ENCODE results near the gene UPF1.

The UPF1 gene

DNA sequence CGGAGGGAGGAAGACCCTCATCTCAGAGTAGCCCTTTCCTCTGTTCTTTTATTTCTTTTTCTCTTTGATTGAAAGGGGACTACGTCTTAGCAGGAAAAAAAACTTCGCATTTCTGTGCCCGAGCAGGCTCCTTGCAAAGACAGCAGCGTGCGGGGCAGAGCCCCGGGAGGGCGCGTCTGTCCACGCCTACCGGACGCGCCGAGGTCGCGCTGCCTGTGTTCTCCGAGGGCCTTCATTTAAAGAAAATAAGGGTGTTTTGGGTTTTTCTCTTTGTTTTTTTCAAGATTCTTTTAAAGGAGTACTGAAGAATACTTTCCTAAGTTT is 35.0 kb downstream of the UPF1 start:
- no peak overlapping the region for H2AFZ ChIP-seq (ENCODE audit: low read length)
- H3K27ac ChIP-seq (ENCODE audit: low read length) = no peak overlapping the region
- H3K4me1 ChIP-seq (ENCODE audit: low read length) = peaks cover 2% of the 10 kb centered on the region
- no peaks in the 10 kb centered on the region for H4K20me1 ChIP-seq (ENCODE audit: insufficient read depth, low read length)
- H3K4me3 ChIP-seq (ENCODE audit: low read length) = no peak overlapping the region
- H3K9me3 ChIP-seq (replicated peaks; ENCODE audit: insufficient read depth, low read length) = no peaks in the 10 kb centered on the region
- no peaks in the 10 kb centered on the region for H3K27me3 ChIP-seq (replicated peaks; ENCODE audit: insufficient read depth, low read length)
- H3K79me2 ChIP-seq (ENCODE audit: low read length) = peaks cover 20% of the 10 kb centered on the region; the same call in 1 of the 2 replicates
- no peaks in the 10 kb centered on the region for H3K9me2 ChIP-seq (replicated peaks; ENCODE audit: insufficient read depth, low read length)
- no peak for TF ChIP-seq EZH2phosphoT487 (IDR thresholded peaks at IDR 0.05; ENCODE audit: low read length)
- TF ChIP-seq, protein P1, sequence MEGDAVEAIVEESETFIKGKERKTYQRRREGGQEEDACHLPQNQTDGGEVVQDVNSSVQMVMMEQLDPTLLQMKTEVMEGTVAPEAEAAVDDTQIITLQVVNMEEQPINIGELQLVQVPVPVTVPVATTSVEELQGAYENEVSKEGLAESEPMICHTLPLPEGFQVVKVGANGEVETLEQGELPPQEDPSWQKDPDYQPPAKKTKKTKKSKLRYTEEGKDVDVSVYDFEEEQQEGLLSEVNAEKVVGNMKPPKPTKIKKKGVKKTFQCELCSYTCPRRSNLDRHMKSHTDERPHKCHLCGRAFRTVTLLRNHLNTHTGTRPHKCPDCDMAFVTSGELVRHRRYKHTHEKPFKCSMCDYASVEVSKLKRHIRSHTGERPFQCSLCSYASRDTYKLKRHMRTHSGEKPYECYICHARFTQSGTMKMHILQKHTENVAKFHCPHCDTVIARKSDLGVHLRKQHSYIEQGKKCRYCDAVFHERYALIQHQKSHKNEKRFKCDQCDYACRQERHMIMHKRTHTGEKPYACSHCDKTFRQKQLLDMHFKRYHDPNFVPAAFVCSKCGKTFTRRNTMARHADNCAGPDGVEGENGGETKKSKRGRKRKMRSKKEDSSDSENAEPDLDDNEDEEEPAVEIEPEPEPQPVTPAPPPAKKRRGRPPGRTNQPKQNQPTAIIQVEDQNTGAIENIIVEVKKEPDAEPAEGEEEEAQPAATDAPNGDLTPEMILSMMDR (IDR thresholded peaks at IDR 0.05; ENCODE audit: low read length) = no peak; the same call in 1 of the 2 replicates
- TF ChIP-seq EZH2 (optimal IDR thresholded peaks at IDR 0.05; ENCODE audit: low read depth, low read length) = no peak
- peaks cover 4% of the 10 kb centered on the region; the same call in 1 of the 2 replicates for H3F3A ChIP-seq (ENCODE audit: insufficient read depth, low read length)
- H3K9ac ChIP-seq (ENCODE audit: low read length) = no peak overlapping the region
- no peak for DNase-seq
- no peak overlapping the region for H3K4me2 ChIP-seq (ENCODE audit: low read depth, low read length)
- H3K36me3 ChIP-seq (replicated peaks; ENCODE audit: insufficient read depth, low read length) = peaks cover 22% of the 10 kb centered on the region

DNA sequence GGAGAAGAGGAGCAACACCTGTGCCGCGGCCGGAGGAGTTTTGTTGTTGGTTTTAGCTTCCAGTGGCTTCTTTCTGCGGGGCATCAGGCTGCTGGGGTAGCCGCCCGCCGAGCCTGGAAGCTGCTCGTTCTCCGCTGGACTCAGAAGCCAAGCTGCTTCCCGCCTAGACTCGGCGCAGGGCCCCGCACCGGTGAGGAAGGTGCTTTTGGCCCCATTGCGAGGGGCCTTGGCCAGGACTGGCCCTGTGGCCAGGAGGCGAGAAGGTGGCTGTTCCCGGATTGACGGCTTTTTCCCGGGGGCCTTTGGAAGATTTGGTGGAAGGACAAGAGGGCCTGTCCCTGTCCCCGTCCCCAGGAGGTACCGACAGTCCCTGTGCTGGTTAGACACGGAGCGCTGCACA is 35.4 kb downstream of the UPF1 start:
- Histone ChIP-seq H3F3A (ENCODE audit: insufficient read depth, low read length) (peaks cover 4% of the 10 kb centered on the region; the same call in 1 of the 2 replicates), H3K79me2 (ENCODE audit: low read length) (peaks cover 16% of the 10 kb centered on the region; the same call in 1 of the 2 replicates), H3K4me3 (ENCODE audit: low read length) (no peak overlapping the region), H3K4me2 (ENCODE audit: low read depth, low read length) (no peak overlapping the region), H3K27ac (ENCODE audit: low read length) (no peak overlapping the region), H3K27me3 (replicated peaks; ENCODE audit: insufficient read depth, low read length) (no peaks in the 10 kb centered on the region), H4K20me1 (ENCODE audit: insufficient read depth, low read length) (no peaks in the 10 kb centered on the region), H3K4me1 (ENCODE audit: low read length) (no peaks in the 10 kb centered on the region), H3K9me2 (replicated peaks; ENCODE audit: insufficient read depth, low read length) (no peaks in the 10 kb centered on the region), H3K9ac (ENCODE audit: low read length) (no peak overlapping the region), H2AFZ (ENCODE audit: low read length) (no peak overlapping the region), H3K36me3 (replicated peaks; ENCODE audit: insufficient read depth, low read length) (peaks cover 18% of the 10 kb centered on the region), H3K9me3 (replicated peaks; ENCODE audit: insufficient read depth, low read length) (no peaks in the 10 kb centered on the region)
- TF ChIP-seq EZH2 (optimal IDR thresholded peaks at IDR 0.05; ENCODE audit: low read depth, low read length) = no peak
- no peak for TF ChIP-seq EZH2phosphoT487 (IDR thresholded peaks at IDR 0.05; ENCODE audit: low read length)
- TF ChIP-seq, protein P1 (IDR thresholded peaks at IDR 0.05; ENCODE audit: low read length) = no peak
- DNase-seq = no peak

DNA sequence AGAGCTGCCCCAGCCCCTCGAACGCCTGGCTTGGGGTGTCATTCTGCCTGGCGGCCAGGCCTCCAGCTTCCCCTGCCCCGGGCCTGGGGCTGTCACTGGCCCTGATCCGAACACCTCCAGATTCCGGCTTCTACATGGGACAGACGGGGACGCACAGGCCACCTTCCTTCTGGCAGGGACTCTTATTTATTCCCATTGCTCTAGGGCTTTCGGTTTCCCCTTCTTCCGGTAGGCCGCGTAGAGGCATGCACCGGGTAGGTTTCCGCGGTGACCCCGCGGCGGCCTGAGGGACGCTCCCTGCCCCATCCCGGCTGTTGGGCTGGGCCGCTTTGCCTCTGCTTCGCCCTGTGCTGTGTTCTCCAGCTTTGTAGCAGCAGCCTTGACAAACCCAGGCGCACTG is 36.0 kb downstream of the UPF1 start:
- Histone ChIP-seq H3K4me3 (ENCODE audit: low read length) (no peak overlapping the region), H2AFZ (ENCODE audit: low read length) (no peak overlapping the region), H3K9ac (ENCODE audit: low read length) (no peak overlapping the region), H3K9me2 (replicated peaks; ENCODE audit: insufficient read depth, low read length) (no peaks in the 10 kb centered on the region), H3K79me2 (ENCODE audit: low read length) (peaks cover 10% of the 10 kb centered on the region; the same call in 1 of the 2 replicates), H3K27ac (ENCODE audit: low read length) (no peak overlapping the region), H3K36me3 (replicated peaks; ENCODE audit: insufficient read depth, low read length) (peaks cover 15% of the 10 kb centered on the region), H3F3A (ENCODE audit: insufficient read depth, low read length) (peaks cover 4% of the 10 kb centered on the region; the same call in 1 of the 2 replicates), H3K4me2 (ENCODE audit: low read depth, low read length) (no peak overlapping the region), H4K20me1 (ENCODE audit: insufficient read depth, low read length) (no peaks in the 10 kb centered on the region), H3K9me3 (replicated peaks; ENCODE audit: insufficient read depth, low read length) (no peaks in the 10 kb centered on the region), H3K27me3 (replicated peaks; ENCODE audit: insufficient read depth, low read length) (no peaks in the 10 kb centered on the region), H3K4me1 (ENCODE audit: low read length) (no peaks in the 10 kb centered on the region)
- TF ChIP-seq EZH2 (optimal IDR thresholded peaks at IDR 0.05; ENCODE audit: low read depth, low read length) (no peak), EZH2phosphoT487 (IDR thresholded peaks at IDR 0.05; ENCODE audit: low read length) (no peak)
- TF ChIP-seq, protein P1 (IDR thresholded peaks at IDR 0.05; ENCODE audit: low read length) = no peak
- DNase-seq = no peak
